SJSA1 (cell line): ENCODE results near the gene WNT3. TPM values are rescaled to one million over a fixed set of nuclear protein-coding genes. Genes with fewer than 3 reads are reported as not detected.
"Not testable (repeated sequence)": the region's sequence is repeated elsewhere in the genome, so short reads cannot be mapped to it uniquely, and the experiment has no call there.

Source experiments
- DNase-seq, 2 experiments: peaks; one replicate each; pipeline ENCODE4 v3.0.0-alpha.2; 2015 to 2020; ENCODE audit warnings: low spot score in 2 of 2, low read depth in 1 of 2
- H3K27ac ChIP-seq: fragments of 250-450 bp; sonication (Bioruptor Pico); 2 replicates; pipeline ENCODE4 v1.5.1; 2020; ENCODE audit warnings: mild to moderate bottlenecking, moderate library complexity
- H3K27me3 ChIP-seq: fragments of 250-450 bp; sonication (Bioruptor Pico); replicated peaks from 2 replicates; pipeline ENCODE4 v1.5.1; 2020; ENCODE audit warnings: mild to moderate bottlenecking, moderate library complexity
- H3K36me3 ChIP-seq: fragments of 250-450 bp; sonication (Bioruptor Pico); 2 replicates; pipeline ENCODE4 v1.5.1; 2020; ENCODE audit warnings: mild to moderate bottlenecking
- H3K4me1 ChIP-seq: fragments of 250-450 bp; sonication (Bioruptor Pico); replicated peaks from 2 replicates; pipeline ENCODE4 v1.6.1; 2021; ENCODE audit warnings: mild to moderate bottlenecking
- H3K4me3 ChIP-seq: fragments of 250-450 bp; sonication (Bioruptor Pico); 2 replicates; pipeline ENCODE4 v1.5.1; 2020; ENCODE audit warnings: mild to moderate bottlenecking
- H3K9me3 ChIP-seq: fragments of 250-450 bp; sonication (Bioruptor Pico); replicated peaks from 2 replicates; pipeline ENCODE4 v1.5.1; 2020; ENCODE audit warnings: mild to moderate bottlenecking
- total RNA-seq: library from RNA; depleted of rRNA; stranded (reverse); fragments of >200 nt; shearing (Covaris generic); gene quantifications from 2 replicates; pipeline ENCODE4 v1.2.3, GENCODE V29; 2014

Gene WNT3
- total RNA-seq, 1 experiment from 2014 or later, result 4.0 TPM

- no peaks in the 10 kb centered on the region for H3K36me3 ChIP-seq
- H3K4me3 ChIP-seq, result no peak overlapping the region
- no peak overlapping the region for H3K27ac ChIP-seq
- peaks cover 42% of the 10 kb centered on the region for H3K27me3 ChIP-seq
- no peak for DNase-seq
- H3K4me1 ChIP-seq, result no peaks in the 10 kb centered on the region
- H3K9me3 ChIP-seq, result no peaks in the 10 kb centered on the region
Measured at GRCh38 chr17:46796084-46796483, 22.4 kb downstream of the WNT3 start.

GRCh38 chr17:46795379-46795952, 23.0 kb downstream of the WNT3 start:
- H3K27ac ChIP-seq, result no peak overlapping the region
- H3K9me3 ChIP-seq, result no peaks in the 10 kb centered on the region
- H3K27me3 ChIP-seq, result peaks cover 45% of the 10 kb centered on the region
- H3K36me3 ChIP-seq, result no peaks in the 10 kb centered on the region
- DNase-seq, result no peak
- H3K4me3 ChIP-seq, result no peak overlapping the region
- H3K4me1 ChIP-seq, result no peaks in the 10 kb centered on the region

GRCh38 chr17:46794318-46794717, 24.2 kb downstream of the WNT3 start:
- Histone ChIP-seq H3K27ac (no peak overlapping the region), H3K4me1 (no peaks in the 10 kb centered on the region), H3K36me3 (no peaks in the 10 kb centered on the region), H3K4me3 (no peak overlapping the region), H3K27me3 (peaks cover 50% of the 10 kb centered on the region), H3K9me3 (peaks cover 6% of the 10 kb centered on the region)
- no peak for DNase-seq

DNA sequence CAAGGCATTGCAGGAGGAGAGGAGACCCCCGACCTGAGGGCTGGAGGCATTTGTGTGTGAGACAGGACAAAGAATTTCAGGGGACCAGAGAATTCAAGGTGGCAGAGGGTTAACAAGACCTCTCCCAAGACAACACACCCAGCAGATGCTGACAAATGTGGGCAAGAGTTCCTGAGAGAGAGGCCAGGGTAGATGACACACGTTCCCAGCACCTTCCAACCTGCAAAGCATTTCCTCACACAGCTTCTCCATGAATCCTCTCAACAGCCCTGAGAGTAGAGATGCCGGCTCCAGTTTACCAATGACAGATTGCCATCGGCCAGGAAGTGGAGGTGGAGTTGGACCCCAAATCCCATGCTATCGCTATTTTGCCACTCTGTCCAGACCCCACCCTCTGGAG, 25.0 kb downstream of the WNT3 start:
- Histone ChIP-seq H3K4me3 (no peak overlapping the region), H3K27me3 (peaks cover 50% of the 10 kb centered on the region), H3K36me3 (no peaks in the 10 kb centered on the region), H3K4me1 (no peaks in the 10 kb centered on the region), H3K27ac (no peak overlapping the region), H3K9me3 (peaks cover 8% of the 10 kb centered on the region)
- DNase-seq, result no peak

GRCh38 chr17:46793023-46793422, 25.5 kb downstream of the WNT3 start:
- peaks cover 52% of the 10 kb centered on the region for H3K27me3 ChIP-seq
- not testable (repeated sequence) for H3K27ac ChIP-seq

GRCh38 chr17:46792071-46792470, 26.4 kb downstream of the WNT3 start:
- no peak for DNase-seq
- peaks cover 8% of the 10 kb centered on the region for H3K9me3 ChIP-seq
- no peak overlapping the region for H3K4me3 ChIP-seq
- H3K27ac ChIP-seq, result no peak overlapping the region
- H3K27me3 ChIP-seq, result peaks cover 48% of the 10 kb centered on the region
- no peaks in the 10 kb centered on the region for H3K36me3 ChIP-seq
- no peaks in the 10 kb centered on the region for H3K4me1 ChIP-seq

More at GRCh38 chr17:46793023-46793422, 25.5 kb downstream of the WNT3 start:
- H3K4me1 ChIP-seq, H3K36me3 ChIP-seq, DNase-seq, H3K9me3 ChIP-seq, H3K4me3 ChIP-seq: not testable (repeated sequence)

GRCh38 chr17:46791531-46791930, 27.0 kb downstream of the WNT3 start:
- Histone ChIP-seq H3K9me3 (peaks cover 8% of the 10 kb centered on the region), H3K4me1 (no peaks in the 10 kb centered on the region), H3K36me3 (no peaks in the 10 kb centered on the region), H3K27ac (no peak overlapping the region), H3K4me3 (no peak overlapping the region), H3K27me3 (peaks cover 48% of the 10 kb centered on the region)
- no peak for DNase-seq

GRCh38 chr17:46790216-46790615, 28.3 kb downstream of the WNT3 start:
- no peak for DNase-seq
- Histone ChIP-seq H3K27ac (no peak overlapping the region), H3K9me3 (peaks cover 8% of the 10 kb centered on the region), H3K27me3 (peaks cover 40% of the 10 kb centered on the region), H3K36me3 (no peaks in the 10 kb centered on the region), H3K4me1 (no peaks in the 10 kb centered on the region), H3K4me3 (no peak overlapping the region)

DNA sequence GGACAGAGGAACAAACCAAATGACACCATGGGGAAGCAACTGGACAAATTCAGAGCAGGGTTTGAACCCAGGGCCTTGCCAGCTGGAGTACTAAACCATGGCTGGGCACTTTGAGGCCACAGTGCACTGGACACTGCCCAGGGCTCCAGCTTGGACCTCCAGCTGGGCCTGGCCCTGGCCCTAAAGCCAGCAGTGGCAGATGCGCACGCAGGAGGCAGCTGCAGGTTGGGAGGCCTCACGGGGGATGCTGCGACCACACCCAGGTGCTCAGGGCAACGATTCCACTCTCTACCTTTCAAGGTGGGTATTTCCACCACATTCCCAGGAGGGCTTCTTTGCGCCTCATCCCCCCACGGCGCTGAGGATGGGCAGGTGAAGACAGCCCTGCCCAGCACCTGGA, 28.9 kb downstream of the WNT3 start:
- Histone ChIP-seq H3K27ac (no peak overlapping the region), H3K27me3 (peaks cover 35% of the 10 kb centered on the region), H3K9me3 (peaks cover 8% of the 10 kb centered on the region), H3K4me3 (no peak overlapping the region), H3K4me1 (no peaks in the 10 kb centered on the region), H3K36me3 (no peaks in the 10 kb centered on the region)
- DNase-seq, result no peak

DNA sequence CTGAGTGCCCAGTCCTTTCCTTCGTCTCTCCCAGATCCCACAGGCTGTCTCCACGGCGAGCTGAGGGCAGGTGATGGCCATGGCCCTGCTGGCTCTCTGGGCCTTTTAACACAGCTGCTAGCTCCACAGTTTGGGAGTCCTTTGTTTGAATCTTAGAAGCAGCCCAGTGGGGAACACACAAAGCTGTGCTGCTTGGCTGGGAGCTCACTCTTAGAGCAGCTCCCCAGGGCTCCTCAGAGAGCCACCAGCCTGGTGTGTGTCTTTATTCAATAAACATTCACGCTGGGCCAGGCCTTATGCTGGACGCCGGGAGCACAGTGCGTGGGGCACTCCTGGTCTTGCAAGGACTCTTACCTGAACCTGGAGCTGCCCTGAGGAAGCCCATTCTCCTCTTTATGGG, 29.7 kb downstream of the WNT3 start:
- no peak overlapping the region for H3K27ac ChIP-seq
- no peaks in the 10 kb centered on the region for H3K4me1 ChIP-seq
- no peak for DNase-seq
- H3K36me3 ChIP-seq, result no peaks in the 10 kb centered on the region
- H3K9me3 ChIP-seq, result peaks cover 8% of the 10 kb centered on the region
- no peak overlapping the region for H3K4me3 ChIP-seq
- H3K27me3 ChIP-seq, result peaks cover 29% of the 10 kb centered on the region

DNA sequence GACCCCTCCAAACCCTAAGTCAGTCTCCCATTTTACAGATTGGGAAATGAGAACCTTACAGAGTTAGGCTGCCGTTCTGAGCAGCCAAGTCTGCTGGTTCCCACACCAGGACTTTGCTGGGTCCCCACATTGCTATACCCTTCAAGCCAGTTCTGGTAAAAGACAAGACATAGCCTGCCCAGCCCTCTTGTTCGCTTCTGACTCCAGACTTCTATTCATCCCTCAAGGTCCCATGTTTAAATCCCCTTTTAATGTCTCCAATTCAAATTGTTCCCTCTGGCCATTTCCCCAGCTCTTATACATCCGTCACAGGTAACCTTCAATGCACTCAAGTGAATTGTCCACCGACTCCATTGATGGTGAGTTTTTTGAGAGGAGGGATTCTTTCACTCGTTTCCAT, 30.2 kb downstream of the WNT3 start:
- Histone ChIP-seq H3K4me3 (no peak overlapping the region), H3K4me1 (no peaks in the 10 kb centered on the region), H3K9me3 (peaks cover 8% of the 10 kb centered on the region), H3K27ac (no peak overlapping the region), H3K27me3 (peaks cover 25% of the 10 kb centered on the region), H3K36me3 (no peaks in the 10 kb centered on the region)
- no peak for DNase-seq

GRCh38 chr17:46787478-46787877, 31.0 kb downstream of the WNT3 start:
- Histone ChIP-seq H3K27me3 (peaks cover 19% of the 10 kb centered on the region; the same call in 1 of the 2 replicates), H3K4me3 (no peak overlapping the region), H3K36me3 (no peaks in the 10 kb centered on the region), H3K27ac (no peak overlapping the region), H3K9me3 (peaks cover 8% of the 10 kb centered on the region), H3K4me1 (no peaks in the 10 kb centered on the region)
- no peak for DNase-seq

DNA sequence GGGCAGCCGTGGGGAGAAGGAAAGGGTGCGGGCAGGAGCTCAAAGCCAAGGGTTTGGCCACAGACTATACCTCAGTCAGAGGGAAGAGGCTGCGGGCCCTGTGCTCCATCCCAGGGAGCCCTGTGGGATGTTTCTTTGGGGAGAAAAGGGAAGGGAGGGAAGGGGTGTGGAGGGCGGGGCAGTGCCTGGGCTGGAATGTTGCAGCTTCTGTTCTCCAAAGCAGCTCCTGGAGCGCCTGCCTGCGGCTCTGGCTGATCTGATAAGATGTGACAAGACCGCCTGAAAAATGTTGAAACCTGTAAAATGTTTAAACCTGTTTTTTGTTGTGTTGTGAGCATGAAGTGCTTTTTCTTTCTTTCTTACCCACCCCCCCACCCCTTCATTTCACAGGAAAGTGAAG, 32.8 kb downstream of the WNT3 start:
- no peak overlapping the region for H3K27ac ChIP-seq
- H3K9me3 ChIP-seq, result peaks cover 8% of the 10 kb centered on the region

GRCh38 chr17:46783031-46783593, 35.4 kb downstream of the WNT3 start:
- no peaks in the 10 kb centered on the region for H3K4me1 ChIP-seq
- H3K27me3 ChIP-seq, result peaks cover 2% of the 10 kb centered on the region; the same call in 1 of the 2 replicates
- no peak overlapping the region for H3K27ac ChIP-seq
- H3K36me3 ChIP-seq, result no peaks in the 10 kb centered on the region
- no peaks in the 10 kb centered on the region for H3K9me3 ChIP-seq
- H3K4me3 ChIP-seq, result no peak overlapping the region
- DNase-seq, result no peak

More for the DNA sequence above, 32.8 kb downstream of the WNT3 start:
- Histone ChIP-seq H3K4me1 (no peaks in the 10 kb centered on the region), H3K4me3 (no peak overlapping the region), H3K36me3 (no peaks in the 10 kb centered on the region), H3K27me3 (peaks cover 10% of the 10 kb centered on the region; the same call in 1 of the 2 replicates)
- no peak for DNase-seq
